Thyroid gland (tissue), 4 donors: ENCODE results near the gene CFDP1. TPM values are rescaled to one million over a fixed set of nuclear protein-coding genes. Genes with fewer than 3 reads are reported as not detected.

Source experiments
- DNase-seq, 2 donors: peaks; one replicate each; pipeline ENCODE4 v3.0.0-alpha.2; 2019
- H3K27ac ChIP-seq, 3 donors: fragments of 200-600 bp; sonication (generic); 1 replicate in 2 of 3; 2 replicates in 1 of 3; pipeline ENCODE4 v1.5.1; 2016 to 2019; ENCODE audit warnings: mild to moderate bottlenecking in 1 of 3, moderate library complexity in 1 of 3
- H3K27me3 ChIP-seq: fragments of 200-600 bp; sonication (generic); one replicate; pipeline ENCODE4 v1.5.1; 2019
- H3K36me3 ChIP-seq, 2 donors: fragments of 200-600 bp; sonication (generic); one replicate each; pipeline ENCODE4 v1.5.1; 2016 to 2019
- H3K4me1 ChIP-seq, 2 donors: fragments of 200-600 bp; sonication (generic); one replicate each; pipeline ENCODE4 v1.5.1; 2017 to 2019
- H3K4me3 ChIP-seq, 3 donors: fragments of 200-600 bp; sonication (generic); replicated peaks in 1 of 3; 1 replicate in 2 of 3; 2 replicates in 1 of 3; pipeline ENCODE4 v1.5.1; 2016; ENCODE audit warnings: mild to moderate bottlenecking in 1 of 3
- H3K9me3 ChIP-seq: fragments of 200-600 bp; sonication (generic); one replicate; pipeline ENCODE4 v1.5.1; 2017
- CTCF ChIP-seq, 6 experiments: fragments of 200-600 bp in 3 of 6; fragments of 450-650 bp in 3 of 6; sonication (generic) in 3 of 6; IDR thresholded peaks; one replicate each; pipeline ENCODE4 v1.5.1; 2016 to 2019; ENCODE audit warnings: antibody characterized with exemption in 6 of 6, mild to moderate bottlenecking in 2 of 6, inconsistent platforms in 1 of 6, moderate library complexity in 1 of 6
- POLR2A ChIP-seq, 2 donors: fragments of 450-650 bp; IDR thresholded peaks; one replicate each; pipeline ENCODE4 v1.6.1; 2017; ENCODE audit warnings: antibody characterized with exemption in 2 of 2, mild to moderate bottlenecking in 2 of 2, moderate library complexity in 1 of 2
- WGBS, 2 donors: methylation state at CpG; one replicate each; pipeline ENCODE4 v1.1.5; 2017; 5-methylcytosine and 5-hydroxymethylcytosine counted together
- intact Hi-C: fragments of 100-400 bp; cut with DNase I; formaldehyde crosslinking; loops from one replicate; pipeline ENCODE4 v1.15.1; 2023
- total RNA-seq, 4 donors: library from RNA; depleted of rRNA; stranded (reverse); fragments of >200 nt; gene quantifications; one replicate each; pipeline ENCODE4 v1.2.3, GENCODE V29; 2016

CFDP1 gene
- total RNA-seq, 4 donors from 2014 or later, result 50.5 to 77.9 (median 60.7) TPM

GRCh38 chr16:75362846-75363245 lies 70.5 kb downstream of the CFDP1 start:
- intact Hi-C loops, result no loop called here
- DNase-seq, result no peak
- H3K36me3 ChIP-seq, result no peaks in the 10 kb centered on the region
- no peak overlapping the region for H3K4me3 ChIP-seq
- no peak for TF ChIP-seq CTCF (IDR thresholded peaks at IDR 0.05)
- no peak overlapping the region for H3K27ac ChIP-seq
- no peaks in the 10 kb centered on the region for H3K27me3 ChIP-seq
- no peaks in the 10 kb centered on the region for H3K9me3 ChIP-seq
- no peaks in the 10 kb centered on the region for H3K4me1 ChIP-seq
- 99% methylated on average over 3 of the region's 3 CpGs for WGBS, 2 donors

- H3K4me1 ChIP-seq, result no peaks in the 10 kb centered on the region
- intact Hi-C loops, result no loop called here
- H3K36me3 ChIP-seq, result no peaks in the 10 kb centered on the region
- no peak overlapping the region for H3K4me3 ChIP-seq
- no peak overlapping the region for H3K27ac ChIP-seq
- DNase-seq, result no peak
- H3K27me3 ChIP-seq, result no peaks in the 10 kb centered on the region
- H3K9me3 ChIP-seq, result no peaks in the 10 kb centered on the region
- no peak for TF ChIP-seq CTCF (IDR thresholded peaks at IDR 0.05)
- no peak for TF ChIP-seq POLR2A (IDR thresholded peaks at IDR 0.05)
- 77 to 90% methylated on average over 5 of the region's 5 CpGs for WGBS, 2 donors
Observed at GRCh38 chr16:75361936-75362335, 71.4 kb downstream of the CFDP1 start.

GRCh38 chr16:75354170-75354569 lies 79.1 kb downstream of the CFDP1 start:
- 95 to 97% methylated on average over 3 of the region's 3 CpGs for WGBS, 2 donors

GRCh38 chr16:75351183-75351582 lies 82.1 kb downstream of the CFDP1 start:
- no peak for DNase-seq
- no peak overlapping the region for H3K27ac ChIP-seq
- TF ChIP-seq CTCF (IDR thresholded peaks at IDR 0.05), result no peak
- no peak for TF ChIP-seq POLR2A (IDR thresholded peaks at IDR 0.05)
- intact Hi-C loops, result no loop called here
- H3K9me3 ChIP-seq, result no peaks in the 10 kb centered on the region
- no peaks in the 10 kb centered on the region for H3K4me1 ChIP-seq
- no peaks in the 10 kb centered on the region for H3K36me3 ChIP-seq
- no peak overlapping the region for H3K4me3 ChIP-seq
- no peaks in the 10 kb centered on the region for H3K27me3 ChIP-seq

More at GRCh38 chr16:75354170-75354569, 79.1 kb downstream of the CFDP1 start:
- H3K4me1 ChIP-seq, result no peaks in the 10 kb centered on the region
- TF ChIP-seq POLR2A (IDR thresholded peaks at IDR 0.05) (no peak), CTCF (IDR thresholded peaks at IDR 0.05) (no peak)
- DNase-seq, result no peak
- no peaks in the 10 kb centered on the region for H3K27me3 ChIP-seq
- no peak overlapping the region for H3K27ac ChIP-seq
- no peaks in the 10 kb centered on the region for H3K9me3 ChIP-seq
- intact Hi-C loops, result no loop called here
- no peak overlapping the region for H3K4me3 ChIP-seq
- no peaks in the 10 kb centered on the region for H3K36me3 ChIP-seq

- Histone ChIP-seq H3K9me3 (no peaks in the 10 kb centered on the region), H3K4me1 (peaks cover 0 to 15% of the 10 kb centered on the region in 2 donors), H3K27me3 (no peaks in the 10 kb centered on the region), H3K4me3 (no peak overlapping the region), H3K27ac (no peak overlapping the region), H3K36me3 (no peaks in the 10 kb centered on the region)
- intact Hi-C loops, result no loop called here
- no peak for TF ChIP-seq POLR2A (IDR thresholded peaks at IDR 0.05)
- no peak for TF ChIP-seq CTCF (IDR thresholded peaks at IDR 0.05)
- WGBS, 2 donors, result 93 to 96% methylated on average over 2 of the region's 2 CpGs
- no peak for DNase-seq
Observed at GRCh38 chr16:75345711-75346110, 87.6 kb downstream of the CFDP1 start.
